H9 (cell line): ENCODE results near the gene NRG2. TPM values are rescaled to one million over a fixed set of nuclear protein-coding genes. Genes with fewer than 3 reads are reported as not detected.

Experiments
- DNase-seq: peaks from one replicate; pipeline ENCODE4 v3.0.0-alpha.2; 2017
- H2AFZ ChIP-seq: one replicate; pipeline ENCODE4 v1.6.1; 2013; ENCODE audit warnings: mild to moderate bottlenecking, low read length, control low read depth, moderate library complexity
- H2AK5ac ChIP-seq: 2 replicates; pipeline ENCODE4 v1.6.1; 2013; ENCODE audit warnings: low read length, control low read depth, mixed read lengths; ENCODE audit not compliant: insufficient read length
- H2BK120ac ChIP-seq: one replicate; pipeline ENCODE4 v1.6.1; 2013; ENCODE audit warnings: low read depth, mild to moderate bottlenecking, low read length, control low read depth, inconsistent platforms; ENCODE audit not compliant: poor library complexity, severe bottlenecking
- H2BK12ac ChIP-seq: 2 replicates; pipeline ENCODE4 v1.6.1; 2013; ENCODE audit warnings: low read length, control low read depth, mixed read lengths, low read depth; ENCODE audit not compliant: insufficient read length
- H2BK15ac ChIP-seq: 2 replicates; pipeline ENCODE4 v1.6.1; 2013; ENCODE audit warnings: low read depth, low read length, control low read depth
- H2BK20ac ChIP-seq: one replicate; pipeline ENCODE4 v1.6.1; 2013; ENCODE audit warnings: low read depth, mild to moderate bottlenecking, low read length, control low read depth, inconsistent platforms; ENCODE audit not compliant: poor library complexity, severe bottlenecking
- H2BK5ac ChIP-seq: 2 replicates; pipeline ENCODE4 v1.6.1; 2013; ENCODE audit warnings: low read length, control low read depth, mixed read lengths; ENCODE audit not compliant: insufficient read length
- H3K14ac ChIP-seq: 2 replicates; pipeline ENCODE4 v1.6.1; 2013; ENCODE audit warnings: low read length, control low read depth; ENCODE audit not compliant: insufficient read depth
- H3K18ac ChIP-seq: 2 replicates; pipeline ENCODE4 v1.6.1; 2013; ENCODE audit warnings: low read depth, mild to moderate bottlenecking, mixed read lengths, low read length, control low read depth; ENCODE audit not compliant: insufficient read length
- H3K23ac ChIP-seq: 2 replicates; pipeline ENCODE4 v1.6.1; 2013; ENCODE audit warnings: low read length, control low read depth, mixed read lengths, low read depth; ENCODE audit not compliant: insufficient read length
- H3K23me2 ChIP-seq: 2 replicates; pipeline ENCODE4 v1.6.1; 2013; ENCODE audit warnings: low read depth, mild to moderate bottlenecking, mixed read lengths, low read length, control low read depth; ENCODE audit not compliant: insufficient read length, poor library complexity, severe bottlenecking
- H3K27ac ChIP-seq: 2 replicates; pipeline ENCODE4 v1.5.1; 2013; ENCODE audit warnings: low read length, control low read depth, mixed read lengths, low read depth; ENCODE audit not compliant: insufficient read length
- H3K27me3 ChIP-seq: 2 replicates; pipeline ENCODE4 v1.6.1; 2013; ENCODE audit warnings: low read length, control low read depth, inconsistent platforms; ENCODE audit not compliant: insufficient read depth
- H3K4ac ChIP-seq: 2 replicates; pipeline ENCODE4 v1.6.1; 2013; ENCODE audit warnings: low read depth, mild to moderate bottlenecking, control low read depth, inconsistent platforms, low read length, moderate library complexity
- H3K4me1 ChIP-seq: 2 replicates; pipeline ENCODE4 v1.6.1; 2013; ENCODE audit warnings: low read length, control low read depth, inconsistent platforms; ENCODE audit not compliant: insufficient read depth
- H3K4me2 ChIP-seq: 2 replicates; pipeline ENCODE4 v1.6.1; 2013; ENCODE audit warnings: low read length, control low read depth, mixed read lengths; ENCODE audit not compliant: insufficient read length, insufficient read depth
- H3K56ac ChIP-seq: 2 replicates; pipeline ENCODE4 v1.6.1; 2013; ENCODE audit warnings: low read depth, mild to moderate bottlenecking, mixed read lengths, low read length, control low read depth; ENCODE audit not compliant: insufficient read length
- H3K79me1 ChIP-seq: 2 replicates; pipeline ENCODE4 v1.6.1; 2013; ENCODE audit warnings: low read depth, mild to moderate bottlenecking, moderate library complexity, low read length, control low read depth, inconsistent platforms; ENCODE audit not compliant: insufficient read depth, poor library complexity, severe bottlenecking
- H3K79me2 ChIP-seq: 2 replicates; pipeline ENCODE4 v1.6.1; 2013; ENCODE audit warnings: low read length, control low read depth, inconsistent platforms; ENCODE audit not compliant: insufficient read depth
- H3K9ac ChIP-seq: 2 replicates; pipeline ENCODE4 v1.6.1; 2013; ENCODE audit warnings: low read length, control low read depth, mixed read lengths; ENCODE audit not compliant: insufficient read length; ENCODE audit errors: extremely low read depth
- H3K9me3 ChIP-seq: one replicate; pipeline ENCODE4 v1.6.1; 2013; ENCODE audit warnings: low read depth, low read length, inconsistent platforms; ENCODE audit not compliant: control insufficient read depth
- H3T11ph ChIP-seq: one replicate; pipeline ENCODE4 v1.6.1; 2013; ENCODE audit warnings: mild to moderate bottlenecking, low read length, control low read depth, inconsistent platforms
- H4K20me1 ChIP-seq: one replicate; pipeline ENCODE4 v1.6.1; 2013; ENCODE audit not compliant: control insufficient read depth, insufficient read length, insufficient read depth
- H4K5ac ChIP-seq: 2 replicates; pipeline ENCODE4 v1.6.1; 2013; ENCODE audit warnings: low read depth, mild to moderate bottlenecking, mixed read lengths, low read length, control low read depth; ENCODE audit not compliant: insufficient read length
- H4K8ac ChIP-seq: replicated peaks from 2 replicates; pipeline ENCODE4 v1.6.1; 2013; ENCODE audit warnings: low read length, control low read depth, mixed read lengths, low read depth; ENCODE audit not compliant: insufficient read length
- H4K91ac ChIP-seq: 2 replicates; pipeline ENCODE4 v1.6.1; 2013; ENCODE audit warnings: low read depth, mild to moderate bottlenecking, moderate library complexity, mixed read lengths, low read length, control low read depth; ENCODE audit not compliant: insufficient read length
- H3K27ac Mint-ChIP-seq, 3 experiments: 2 replicates in 2 of 3; 3 replicates in 1 of 3; pipeline ENCODE4 v1.8.0; 2020 to 2021; ENCODE audit warnings: mixed read lengths in 3 of 3, mild to moderate bottlenecking in 1 of 3, moderate library complexity in 1 of 3
- H3K27me3 Mint-ChIP-seq: 2 replicates; pipeline ENCODE4 v1.8.0; 2021; ENCODE audit warnings: low read depth, mild to moderate bottlenecking, moderate library complexity, mixed read lengths
- H3K36me3 Mint-ChIP-seq, 3 experiments: 2 replicates in 2 of 3; 3 replicates in 1 of 3; pipeline ENCODE4 v1.8.0; 2020 to 2021; ENCODE audit warnings: low read depth in 3 of 3, mixed read lengths in 3 of 3; ENCODE audit not compliant: insufficient read depth in 1 of 3
- H3K4me1 Mint-ChIP-seq, 2 experiments: 2 replicates each; pipeline ENCODE4 v1.8.0; 2020; ENCODE audit warnings: mixed read lengths in 2 of 2
- H3K4me3 Mint-ChIP-seq, 2 experiments: 2 replicates in 1 of 2; 3 replicates in 1 of 2; pipeline ENCODE4 v1.8.0; 2020 to 2021; ENCODE audit warnings: mild to moderate bottlenecking in 2 of 2, mixed read lengths in 2 of 2, moderate library complexity in 1 of 2
- H3K9me3 Mint-ChIP-seq, 2 experiments: 2 replicates in 1 of 2; 3 replicates in 1 of 2; pipeline ENCODE4 v1.8.0; 2020; ENCODE audit warnings: mild to moderate bottlenecking in 2 of 2, mixed read lengths in 2 of 2, moderate library complexity in 1 of 2
- CTCF ChIP-seq: fragments of 200-600 bp; sonication (generic); conservative IDR thresholded peaks from 3 replicates; pipeline ENCODE4 v1.8.0; 2021; ENCODE audit warnings: antibody characterized with exemption, mild to moderate bottlenecking
- WGBS: extraction: QIAGEN DNeasy Blood & Tissue Kit; methylation state at CpG from one replicate; pipeline ENCODE4 v1.1.7; 2013; ENCODE audit warnings: missing lambda C conversion rate, low lambda C conversion rate, mixed read lengths; ENCODE audit not compliant: insufficient read length; ENCODE audit errors: extremely low coverage; 5-methylcytosine and 5-hydroxymethylcytosine counted together
- total RNA-seq: library from RNA; stranded (reverse); gene quantifications from 2 replicates; pipeline ENCODE4 v1.2.1, GENCODE V29; 2021

NRG2 gene
- total RNA-seq, 1 experiment from 2014 or later: not detected

GRCh38 chr5:139956342-139956741 lies 86.8 kb downstream of the NRG2 start:
- H3K9me3 ChIP-seq: no peaks in the 10 kb centered on the region
- WGBS: no CpG with 5 or more reads among the region's 4 CpGs
- H3K4me1 ChIP-seq: peaks cover 7% of the 10 kb centered on the region; the same call in 1 of the 2 replicates
- no peak overlapping the region for H3K56ac ChIP-seq
- Mint-ChIP-seq H3K36me3 (no peaks in the 10 kb centered on the region), H3K4me1 (peaks cover 29 to 37% of the 10 kb centered on the region in 2 experiments), H3K27ac (no peak overlapping the region), H3K27me3 (peaks cover 32% of the 10 kb centered on the region), H3K4me3 (no peak overlapping the region), H3K9me3 (no peaks in the 10 kb centered on the region)
- H2BK5ac ChIP-seq: no peak overlapping the region
- H3K23ac ChIP-seq: no peak overlapping the region
- no peak overlapping the region for H2BK20ac ChIP-seq
- H2AK5ac ChIP-seq: no peak overlapping the region
- no peak overlapping the region for H3K18ac ChIP-seq
- no peaks in the 10 kb centered on the region for H3K79me2 ChIP-seq
- no peak for DNase-seq
- H3K9ac ChIP-seq: no peak overlapping the region
- H3K14ac ChIP-seq: no peak overlapping the region
- H3K4me2 ChIP-seq: no peak overlapping the region
- H2BK12ac ChIP-seq: no peak overlapping the region
- no peak overlapping the region for H2AFZ ChIP-seq
- no peak overlapping the region for H3K27ac ChIP-seq
- H3K27me3 ChIP-seq: no peaks in the 10 kb centered on the region
- no peaks in the 10 kb centered on the region for H4K20me1 ChIP-seq
- H2BK15ac ChIP-seq: no peak overlapping the region
- no peaks in the 10 kb centered on the region for H3K79me1 ChIP-seq
- H3T11ph ChIP-seq: no peak overlapping the region
- no peak for TF ChIP-seq CTCF
- no peaks in the 10 kb centered on the region for H3K23me2 ChIP-seq
- no peak overlapping the region for H4K91ac ChIP-seq
- H4K5ac ChIP-seq: no peak overlapping the region
- no peak overlapping the region for H3K4ac ChIP-seq
- H4K8ac ChIP-seq: no peak overlapping the region
- H2BK120ac ChIP-seq: no peak overlapping the region
